ENCODE data around the gene IL4R.
"Not testable (repeated sequence)": the region's sequence is repeated elsewhere in the genome, so short reads cannot be mapped to it uniquely, and the experiment has no call there.

The IL4R gene

GRCh38 chr16:27408012-27408601 lies 94.3 kb downstream of the IL4R start:
- DNase-seq: peak; percentile 55

GRCh38 chr16:27408602-27409031 lies 94.8 kb downstream of the IL4R start:
- DNase-seq: no peak

GRCh38 chr16:27409958-27410357 lies 96.2 kb downstream of the IL4R start:
- not testable (repeated sequence) for DNase-seq

GRCh38 chr16:27410761-27411160 lies 97.0 kb downstream of the IL4R start:
- DNase-seq: no peak

- no peak for DNase-seq
Measured at GRCh38 chr16:27413956-27414355, 100.2 kb downstream of the IL4R start.

Measured in CD4-positive, alpha-beta T cell treated with Interleukin-17A for 4 hours (primary cell).